Sigmoid colon (tissue), 4 donors: ENCODE measurements around the gene ACSS2.

Source experiments
- EP300 ChIP-seq, 4 donors: sonication (generic); formaldehyde crosslinking; IDR thresholded peaks; one replicate each; pipeline ENCODE4 v1.6.1; 2017; ENCODE audit warnings: antibody characterized with exemption in 4 of 4
- POLR2A ChIP-seq, 2 donors: fragments of 450-650 bp; IDR thresholded peaks; one replicate each; pipeline ENCODE4 v1.6.1; 2016; ENCODE audit warnings: antibody characterized with exemption in 2 of 2, mild to moderate bottlenecking in 2 of 2, moderate library complexity in 2 of 2
- TF ChIP-seq, protein P1 (sequence below), 4 experiments: fragments of 450-650 bp in 3 of 4; fragments of 200-600 bp in 1 of 4; IDR thresholded peaks; one replicate each; pipeline ENCODE4 v1.5.1; 2016 to 2019; ENCODE audit warnings: antibody characterized with exemption in 4 of 4, mild to moderate bottlenecking in 3 of 4, moderate library complexity in 2 of 4

DNA sequence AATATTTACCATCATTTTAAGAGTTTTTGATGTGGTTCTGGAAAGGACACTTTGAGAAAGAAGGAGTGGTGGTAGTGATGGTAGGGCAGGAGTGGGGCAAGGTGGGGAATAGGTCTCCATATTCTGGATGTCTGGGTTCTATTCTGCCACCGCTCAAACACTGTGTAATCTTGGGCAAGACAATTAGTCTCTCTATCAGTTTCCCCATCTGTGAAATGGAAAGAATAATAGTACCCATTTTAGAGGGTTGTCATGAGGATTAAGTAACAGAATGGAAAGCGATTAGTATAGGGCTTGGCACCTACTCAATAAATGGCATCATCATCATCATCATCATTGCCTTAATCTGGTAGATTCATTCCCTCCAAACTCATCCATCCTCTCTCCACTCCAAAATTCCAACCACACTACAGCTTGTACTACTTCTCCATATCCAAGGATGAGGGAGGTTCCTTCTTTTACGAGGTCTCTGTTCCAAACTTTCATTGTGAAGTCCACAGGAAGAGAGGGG lies 2.8 kb upstream of the ACSS2 start:
- TF ChIP-seq, protein P1, sequence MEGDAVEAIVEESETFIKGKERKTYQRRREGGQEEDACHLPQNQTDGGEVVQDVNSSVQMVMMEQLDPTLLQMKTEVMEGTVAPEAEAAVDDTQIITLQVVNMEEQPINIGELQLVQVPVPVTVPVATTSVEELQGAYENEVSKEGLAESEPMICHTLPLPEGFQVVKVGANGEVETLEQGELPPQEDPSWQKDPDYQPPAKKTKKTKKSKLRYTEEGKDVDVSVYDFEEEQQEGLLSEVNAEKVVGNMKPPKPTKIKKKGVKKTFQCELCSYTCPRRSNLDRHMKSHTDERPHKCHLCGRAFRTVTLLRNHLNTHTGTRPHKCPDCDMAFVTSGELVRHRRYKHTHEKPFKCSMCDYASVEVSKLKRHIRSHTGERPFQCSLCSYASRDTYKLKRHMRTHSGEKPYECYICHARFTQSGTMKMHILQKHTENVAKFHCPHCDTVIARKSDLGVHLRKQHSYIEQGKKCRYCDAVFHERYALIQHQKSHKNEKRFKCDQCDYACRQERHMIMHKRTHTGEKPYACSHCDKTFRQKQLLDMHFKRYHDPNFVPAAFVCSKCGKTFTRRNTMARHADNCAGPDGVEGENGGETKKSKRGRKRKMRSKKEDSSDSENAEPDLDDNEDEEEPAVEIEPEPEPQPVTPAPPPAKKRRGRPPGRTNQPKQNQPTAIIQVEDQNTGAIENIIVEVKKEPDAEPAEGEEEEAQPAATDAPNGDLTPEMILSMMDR (IDR thresholded peaks at IDR 0.05), result no peak
- TF ChIP-seq EP300 (IDR thresholded peaks at IDR 0.05) (no peak), POLR2A (IDR thresholded peaks at IDR 0.05) (no peak)
